Neural cell (in vitro differentiated cells): ENCODE data around the gene FNDC3A. TPM values are rescaled to one million over a fixed set of nuclear protein-coding genes. Genes with fewer than 3 reads are reported as not detected.

Experiments
- H2AFZ ChIP-seq: fragments of 200-600, 300-800 bp; sonication (generic), shearing (Covaris generic); 2 replicates; pipeline ENCODE4 v1.6.0; 2014; ENCODE audit warnings: low read depth, mild to moderate bottlenecking, antibody characterized with exemption, low read length, moderate library complexity
- H3F3A ChIP-seq: fragments of 200-600 bp; shearing (Covaris generic); 2 replicates; pipeline ENCODE4 v1.6.1; 2016; ENCODE audit warnings: mild to moderate bottlenecking, moderate library complexity, mixed read lengths, antibody characterized with exemption, low read length; ENCODE audit not compliant: insufficient read depth, poor library complexity, severe bottlenecking
- H3K27ac ChIP-seq: fragments of 200-600, 300-800 bp; sonication (generic), shearing (Covaris generic); 2 replicates; pipeline ENCODE4 v1.5.1; 2014; ENCODE audit warnings: mild to moderate bottlenecking, low read length, moderate library complexity
- H3K27me3 ChIP-seq: fragments of 300-800, 200-600 bp; sonication (generic), shearing (Covaris generic); 2 replicates; pipeline ENCODE4 v1.6.0; 2014; ENCODE audit warnings: mild to moderate bottlenecking, low read depth, low read length, moderate library complexity; ENCODE audit not compliant: insufficient read depth
- H3K36me3 ChIP-seq: fragments of 300-800, 200-600 bp; sonication (generic), shearing (Covaris generic); 2 replicates; pipeline ENCODE4 v1.5.1; 2014; ENCODE audit warnings: mild to moderate bottlenecking, antibody characterized with exemption, low read length, moderate library complexity; ENCODE audit not compliant: insufficient read depth
- H3K4me2 ChIP-seq: fragments of 300-800, 200-600 bp; sonication (generic), shearing (Covaris generic); 2 replicates; pipeline ENCODE4 v1.6.0; 2014; ENCODE audit warnings: mild to moderate bottlenecking, low read length
- H3K4me3 ChIP-seq: fragments of 300-800, 200-600 bp; sonication (generic), shearing (Covaris generic); 2 replicates; pipeline ENCODE4 v1.5.1; 2014; ENCODE audit warnings: mild to moderate bottlenecking, low read length, moderate library complexity
- H3K79me2 ChIP-seq: fragments of 200-600 bp; shearing (Covaris generic); replicated peaks from 2 replicates; pipeline ENCODE4 v1.6.0; 2014; ENCODE audit warnings: mild to moderate bottlenecking, low read length, moderate library complexity; ENCODE audit not compliant: insufficient read depth
- H3K9ac ChIP-seq: fragments of 300-800, 200-600 bp; sonication (generic), shearing (Covaris generic); 2 replicates; pipeline ENCODE4 v1.6.1; 2016; ENCODE audit warnings: mild to moderate bottlenecking, low read length, mixed read lengths
- H3K9me2 ChIP-seq: fragments of 200-600 bp; shearing (Covaris generic); 2 replicates; pipeline ENCODE4 v1.6.1; 2016; ENCODE audit warnings: mild to moderate bottlenecking, low read length, mixed read lengths; ENCODE audit not compliant: insufficient read depth
- H3K9me3 ChIP-seq: fragments of 200-600, 300-800 bp; sonication (generic), shearing (Covaris generic); 2 replicates; pipeline ENCODE4 v1.6.1; 2016; ENCODE audit warnings: mild to moderate bottlenecking, mixed run types, low read length, moderate library complexity, mixed read lengths
- H4K20me1 ChIP-seq: fragments of 200-600 bp; shearing (Covaris generic); 2 replicates; pipeline ENCODE4 v1.6.1; 2016; ENCODE audit warnings: mild to moderate bottlenecking, mixed run types; ENCODE audit not compliant: insufficient read depth
- CTCF ChIP-seq: fragments of 450-650 bp; IDR thresholded peaks from 2 replicates; pipeline ENCODE4 v1.5.1; 2014; ENCODE audit warnings: antibody characterized with exemption, mild to moderate bottlenecking, moderate library complexity; ENCODE audit not compliant: poor library complexity, severe bottlenecking
- EP300 ChIP-seq: fragments of 450-650 bp; conservative IDR thresholded peaks from 2 replicates; pipeline ENCODE4 v1.6.1; 2014; ENCODE audit warnings: antibody characterized with exemption, mild to moderate bottlenecking, moderate library complexity; ENCODE audit not compliant: poor library complexity, severe bottlenecking
- EZH2 ChIP-seq: fragments of 200-600, 300-800 bp; shearing (Covaris generic), sonication (generic); IDR thresholded peaks from 2 replicates; pipeline ENCODE4 v1.6.1; 2014; ENCODE audit warnings: antibody characterized with exemption, low read length, borderline replicate concordance, mild to moderate bottlenecking; ENCODE audit not compliant: insufficient read depth, poor library complexity, severe bottlenecking
- MXI1 ChIP-seq: fragments of 450-650 bp; conservative IDR thresholded peaks from 2 replicates; pipeline ENCODE4 v1.6.1; 2014; ENCODE audit warnings: antibody characterized with exemption, mild to moderate bottlenecking; ENCODE audit not compliant: poor library complexity, severe bottlenecking
- POLR2AphosphoS5 ChIP-seq: IDR thresholded peaks from 2 replicates; pipeline ENCODE4 v1.6.1; 2012
- RAD21 ChIP-seq: fragments of 450-650 bp; conservative IDR thresholded peaks from 2 replicates; pipeline ENCODE4 v1.6.1; 2014; ENCODE audit warnings: antibody characterized with exemption, mild to moderate bottlenecking, moderate library complexity
- SMC3 ChIP-seq: fragments of 450-650 bp; conservative IDR thresholded peaks from 2 replicates; pipeline ENCODE4 v1.6.1; 2014; ENCODE audit warnings: antibody characterized with exemption, mild to moderate bottlenecking, moderate library complexity; ENCODE audit not compliant: poor library complexity
- TAF1 ChIP-seq: IDR thresholded peaks from 2 replicates; pipeline ENCODE4 v1.6.1; 2012; ENCODE audit warnings: low read depth
- polyA plus RNA-seq: library from polyadenylated mRNA; depleted of rRNA; stranded (reverse); fragments of >200 nt; gene quantifications from 2 replicates; pipeline ENCODE4 v1.2.3, GENCODE V29; 2014
- TF ChIP-seq, protein P1 (sequence below): IDR thresholded peaks from 2 replicates; pipeline ENCODE4 v1.6.1; 2012; ENCODE audit warnings: borderline replicate concordance

The FNDC3A gene
- polyA plus RNA-seq, 1 donor from 2014 or later = 83.8 TPM

DNA sequence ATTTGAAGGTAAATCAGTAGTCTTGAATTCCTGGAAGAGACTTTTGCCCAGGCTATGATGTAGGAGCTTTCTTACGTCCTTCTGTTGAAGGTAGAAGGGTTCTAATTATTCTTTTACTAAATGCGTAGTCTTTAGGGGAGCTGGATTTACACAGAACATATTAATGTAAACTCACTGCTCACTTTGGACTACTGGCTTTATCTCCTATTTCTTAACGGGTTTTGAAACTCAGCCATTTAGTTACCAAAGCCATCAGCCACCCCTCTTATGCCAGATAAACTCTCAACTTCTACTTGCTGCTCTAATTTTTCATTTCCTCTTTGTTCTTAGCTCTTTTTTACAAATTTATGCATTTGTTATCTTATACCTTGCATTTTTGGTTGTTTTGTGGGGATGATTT, 81.5 kb downstream of the FNDC3A start:
- Histone ChIP-seq H3K4me2 (no peak overlapping the region), H3K9me3 (no peaks in the 10 kb centered on the region), H3K27ac (no peak overlapping the region), H3K9me2 (no peaks in the 10 kb centered on the region), H3K36me3 (no peaks in the 10 kb centered on the region), H3K9ac (no peak overlapping the region), H2AFZ (no peak overlapping the region), H3K27me3 (no peaks in the 10 kb centered on the region), H4K20me1 (no peaks in the 10 kb centered on the region), H3K79me2 (no peaks in the 10 kb centered on the region), H3K4me3 (no peak overlapping the region), H3F3A (no peaks in the 10 kb centered on the region)
- no peak for TF ChIP-seq MXI1
- TF ChIP-seq EP300 = no peak
- TF ChIP-seq POLR2AphosphoS5 = no peak
- no peak for TF ChIP-seq TAF1
- TF ChIP-seq EZH2 = no peak
- no peak for TF ChIP-seq SMC3
- TF ChIP-seq, protein P1, sequence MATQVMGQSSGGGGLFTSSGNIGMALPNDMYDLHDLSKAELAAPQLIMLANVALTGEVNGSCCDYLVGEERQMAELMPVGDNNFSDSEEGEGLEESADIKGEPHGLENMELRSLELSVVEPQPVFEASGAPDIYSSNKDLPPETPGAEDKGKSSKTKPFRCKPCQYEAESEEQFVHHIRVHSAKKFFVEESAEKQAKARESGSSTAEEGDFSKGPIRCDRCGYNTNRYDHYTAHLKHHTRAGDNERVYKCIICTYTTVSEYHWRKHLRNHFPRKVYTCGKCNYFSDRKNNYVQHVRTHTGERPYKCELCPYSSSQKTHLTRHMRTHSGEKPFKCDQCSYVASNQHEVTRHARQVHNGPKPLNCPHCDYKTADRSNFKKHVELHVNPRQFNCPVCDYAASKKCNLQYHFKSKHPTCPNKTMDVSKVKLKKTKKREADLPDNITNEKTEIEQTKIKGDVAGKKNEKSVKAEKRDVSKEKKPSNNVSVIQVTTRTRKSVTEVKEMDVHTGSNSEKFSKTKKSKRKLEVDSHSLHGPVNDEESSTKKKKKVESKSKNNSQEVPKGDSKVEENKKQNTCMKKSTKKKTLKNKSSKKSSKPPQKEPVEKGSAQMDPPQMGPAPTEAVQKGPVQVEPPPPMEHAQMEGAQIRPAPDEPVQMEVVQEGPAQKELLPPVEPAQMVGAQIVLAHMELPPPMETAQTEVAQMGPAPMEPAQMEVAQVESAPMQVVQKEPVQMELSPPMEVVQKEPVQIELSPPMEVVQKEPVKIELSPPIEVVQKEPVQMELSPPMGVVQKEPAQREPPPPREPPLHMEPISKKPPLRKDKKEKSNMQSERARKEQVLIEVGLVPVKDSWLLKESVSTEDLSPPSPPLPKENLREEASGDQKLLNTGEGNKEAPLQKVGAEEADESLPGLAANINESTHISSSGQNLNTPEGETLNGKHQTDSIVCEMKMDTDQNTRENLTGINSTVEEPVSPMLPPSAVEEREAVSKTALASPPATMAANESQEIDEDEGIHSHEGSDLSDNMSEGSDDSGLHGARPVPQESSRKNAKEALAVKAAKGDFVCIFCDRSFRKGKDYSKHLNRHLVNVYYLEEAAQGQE = no peak
- no peak for TF ChIP-seq RAD21
- no peak for TF ChIP-seq CTCF

GRCh38 chr13:49058761-49059160, 83.0 kb downstream of the FNDC3A start:
- no peaks in the 10 kb centered on the region for H3K9me2 ChIP-seq
- no peak overlapping the region for H3K9ac ChIP-seq
- no peak overlapping the region for H3K4me3 ChIP-seq

More at GRCh38 chr13:49058761-49059160, 83.0 kb downstream of the FNDC3A start:
- no peaks in the 10 kb centered on the region for H3K27me3 ChIP-seq
- H4K20me1 ChIP-seq = no peaks in the 10 kb centered on the region
- H3F3A ChIP-seq = no peaks in the 10 kb centered on the region
- H3K79me2 ChIP-seq = no peaks in the 10 kb centered on the region
- H3K4me2 ChIP-seq = no peak overlapping the region
- no peak overlapping the region for H2AFZ ChIP-seq
- no peaks in the 10 kb centered on the region for H3K9me3 ChIP-seq
- TF ChIP-seq CTCF (no peak), SMC3 (no peak), EP300 (no peak), MXI1 (no peak), EZH2 (no peak)
- TF ChIP-seq, protein P1 = no peak
- no peak overlapping the region for H3K27ac ChIP-seq
- no peaks in the 10 kb centered on the region for H3K36me3 ChIP-seq
